ENCODE results near the gene ZCCHC12. TPM values are rescaled to one million over a fixed set of nuclear protein-coding genes. Genes with fewer than 3 reads are reported as not detected.

Gene ZCCHC12
- total RNA-seq (not detected), polyA plus RNA-seq (not detected)

- Mint-ChIP-seq H3K36me3 (no peaks in the 10 kb centered on the region), H3K4me1 (peaks cover 7 to 24% (median 14%) of the 10 kb centered on the region in 4 donors), H3K9me3 (no peaks in the 10 kb centered on the region), H3K4me3 (peak within 1 kb of the TSS; percentile 67 to 89 (median 81)), H3K27ac (peak within 1 kb of the TSS in 1 of 7 donors; percentile 52), H3K27me3 (peaks cover 15 to 40% of the 10 kb centered on the region in 2 donors)
- peak; percentile 23 to 55 (median 28) for DNase-seq
- Histone ChIP-seq H3K4me1 (ENCODE audit: insufficient read depth, low read length) (peaks cover 17% of the 10 kb centered on the region), H3K27ac (ENCODE audit: low read depth, low read length) (no peak within 1 kb of the TSS), H3K4me3 (ENCODE audit: low read length in 2 of 2) (no peak within 1 kb of the TSS), H3K27me3 (ENCODE audit: insufficient read depth, low read length) (peaks cover 11% of the 10 kb centered on the region), H3K36me3 (ENCODE audit: insufficient read depth, low read length) (no peaks in the 10 kb centered on the region), H3K9me3 (ENCODE audit: control insufficient read depth in 1 of 2, low read length in 2 of 2) (no peaks in the 10 kb centered on the region)
- ChIA-PET CTCF (ENCODE audit: partially characterized antibody) (interaction anchor here (1.2 to 2.3 kb wide), 2 partner anchors 16 kb away, joined by 5 to 6 read pairs; no protein-coding TSS in a partner anchor), POLR2A (ENCODE audit: partially characterized antibody) (no interaction called here)
- intact Hi-C loops (cut with micrococcal nuclease) = no loop called here
These were observed at the start of gene ZCCHC12 for GRCh38 chrX:118823263-118824172. Gene ZCCHC12, plus strand, starts transcription at chrX:118823824. Its CDS starts 1,421 bp downstream, at chrX:118825245.

GRCh38 chrX:118779581-118779980, 44.0 kb upstream of the ZCCHC12 start:
- H3K27me3 ChIP-seq (ENCODE audit: insufficient read depth, low read length) = no peaks in the 10 kb centered on the region
- H3K4me3 ChIP-seq (ENCODE audit: low read length in 2 of 2) = no peak overlapping the region
- no peaks in the 10 kb centered on the region for H3K9me3 ChIP-seq (ENCODE audit: control insufficient read depth in 1 of 2, low read length in 2 of 2)
- H3K27me3 Mint-ChIP-seq = peaks cover 5% of the 10 kb centered on the region in 2 donors
- H3K4me3 Mint-ChIP-seq = no peak overlapping the region
- H3K9me3 Mint-ChIP-seq = no peaks in the 10 kb centered on the region
- H3K36me3 Mint-ChIP-seq = no peaks in the 10 kb centered on the region
- no peak overlapping the region for H3K27ac ChIP-seq (ENCODE audit: low read depth, low read length)
- ChIA-PET POLR2A (ENCODE audit: partially characterized antibody) (no interaction called here), CTCF (ENCODE audit: partially characterized antibody) (no interaction called here)
- intact Hi-C loops (cut with micrococcal nuclease) = no loop called here
- no peaks in the 10 kb centered on the region for H3K36me3 ChIP-seq (ENCODE audit: insufficient read depth, low read length)
- no peak overlapping the region for H3K27ac Mint-ChIP-seq
- H3K4me1 ChIP-seq (ENCODE audit: insufficient read depth, low read length) = no peaks in the 10 kb centered on the region
- H3K4me1 Mint-ChIP-seq = no peaks in the 10 kb centered on the region
- no peak for DNase-seq

- H3K27me3 ChIP-seq (ENCODE audit: insufficient read depth, low read length) = no peaks in the 10 kb centered on the region
- Mint-ChIP-seq H3K27me3 (peaks cover 4 to 5% of the 10 kb centered on the region in 2 donors), H3K9me3 (no peaks in the 10 kb centered on the region), H3K36me3 (no peaks in the 10 kb centered on the region), H3K27ac (no peak overlapping the region), H3K4me3 (no peak overlapping the region), H3K4me1 (no peaks in the 10 kb centered on the region)
- intact Hi-C loops (cut with micrococcal nuclease) = no loop called here
- ChIA-PET POLR2A (ENCODE audit: partially characterized antibody) (no interaction called here), CTCF (ENCODE audit: partially characterized antibody) (no interaction called here)
- DNase-seq = no peak
- no peak overlapping the region for H3K27ac ChIP-seq (ENCODE audit: low read depth, low read length)
- H3K4me1 ChIP-seq (ENCODE audit: insufficient read depth, low read length) = no peaks in the 10 kb centered on the region
- H3K36me3 ChIP-seq (ENCODE audit: insufficient read depth, low read length) = no peaks in the 10 kb centered on the region
- H3K4me3 ChIP-seq (ENCODE audit: low read length in 2 of 2) = no peak overlapping the region
- H3K9me3 ChIP-seq (ENCODE audit: control insufficient read depth in 1 of 2, low read length in 2 of 2) = no peaks in the 10 kb centered on the region
These were observed 43.1 kb upstream of the ZCCHC12 start for GRCh38 chrX:118780509-118780908.

GRCh38 chrX:118780911-118781310, 42.7 kb upstream of the ZCCHC12 start:
- ChIA-PET POLR2A (ENCODE audit: partially characterized antibody) (no interaction called here), CTCF (ENCODE audit: partially characterized antibody) (no interaction called here)
- Mint-ChIP-seq H3K4me1 (no peaks in the 10 kb centered on the region), H3K36me3 (no peaks in the 10 kb centered on the region), H3K4me3 (no peak overlapping the region), H3K9me3 (no peaks in the 10 kb centered on the region), H3K27me3 (peaks cover 4 to 5% of the 10 kb centered on the region in 2 donors), H3K27ac (no peak overlapping the region)
- no peak for DNase-seq
- H3K27ac ChIP-seq (ENCODE audit: low read depth, low read length) = no peak overlapping the region
- H3K36me3 ChIP-seq (ENCODE audit: insufficient read depth, low read length) = no peaks in the 10 kb centered on the region
- H3K9me3 ChIP-seq (ENCODE audit: control insufficient read depth in 1 of 2, low read length in 2 of 2) = no peaks in the 10 kb centered on the region
- no peaks in the 10 kb centered on the region for H3K27me3 ChIP-seq (ENCODE audit: insufficient read depth, low read length)
- H3K4me3 ChIP-seq (ENCODE audit: low read length in 2 of 2) = no peak overlapping the region
- intact Hi-C loops (cut with micrococcal nuclease) = no loop called here
- no peaks in the 10 kb centered on the region for H3K4me1 ChIP-seq (ENCODE audit: insufficient read depth, low read length)

GRCh38 chrX:118795528-118796280, 27.9 kb upstream of the ZCCHC12 start:
- no peaks in the 10 kb centered on the region for H3K9me3 Mint-ChIP-seq
- H3K27me3 Mint-ChIP-seq = peaks cover 3% of the 10 kb centered on the region in 2 donors
- Histone ChIP-seq H3K27ac (ENCODE audit: low read depth, low read length) (no peak overlapping the region), H3K27me3 (ENCODE audit: insufficient read depth, low read length) (no peaks in the 10 kb centered on the region), H3K4me1 (ENCODE audit: insufficient read depth, low read length) (no peaks in the 10 kb centered on the region), H3K36me3 (ENCODE audit: insufficient read depth, low read length) (no peaks in the 10 kb centered on the region), H3K9me3 (ENCODE audit: control insufficient read depth in 1 of 2, low read length in 2 of 2) (no peaks in the 10 kb centered on the region), H3K4me3 (ENCODE audit: low read length in 2 of 2) (no peak overlapping the region)
- CTCF ChIA-PET (ENCODE audit: partially characterized antibody) = no interaction called here
- no peaks in the 10 kb centered on the region for H3K36me3 Mint-ChIP-seq
- no peak overlapping the region for H3K4me3 Mint-ChIP-seq
- intact Hi-C loops (cut with micrococcal nuclease) = no loop called here
- POLR2A ChIA-PET (ENCODE audit: partially characterized antibody) = no interaction called here
- DNase-seq = no peak
- no peak overlapping the region for H3K27ac Mint-ChIP-seq
- no peaks in the 10 kb centered on the region for H3K4me1 Mint-ChIP-seq

- no peaks in the 10 kb centered on the region for H3K9me3 ChIP-seq (ENCODE audit: control insufficient read depth in 1 of 2, low read length in 2 of 2)
- no peaks in the 10 kb centered on the region for H3K36me3 ChIP-seq (ENCODE audit: insufficient read depth, low read length)
- no peak overlapping the region for H3K4me3 Mint-ChIP-seq
- H3K27me3 Mint-ChIP-seq = peaks cover 4 to 6% of the 10 kb centered on the region in 2 donors
- no peaks in the 10 kb centered on the region for H3K27me3 ChIP-seq (ENCODE audit: insufficient read depth, low read length)
- H3K4me1 Mint-ChIP-seq = no peaks in the 10 kb centered on the region
- no peak overlapping the region for H3K27ac ChIP-seq (ENCODE audit: low read depth, low read length)
- H3K9me3 Mint-ChIP-seq = no peaks in the 10 kb centered on the region
- no peaks in the 10 kb centered on the region for H3K36me3 Mint-ChIP-seq
- POLR2A ChIA-PET (ENCODE audit: partially characterized antibody) = no interaction called here
- intact Hi-C loops (cut with micrococcal nuclease) = no loop called here
- H3K4me1 ChIP-seq (ENCODE audit: insufficient read depth, low read length) = no peaks in the 10 kb centered on the region
- no peak for DNase-seq
- no peak overlapping the region for H3K4me3 ChIP-seq (ENCODE audit: low read length in 2 of 2)
- no peak overlapping the region for H3K27ac Mint-ChIP-seq
- CTCF ChIA-PET (ENCODE audit: partially characterized antibody) = interaction anchor here (1.1 kb wide), 1 partner anchor 28 kb away, joined by 3 read pairs; no protein-coding TSS in a partner anchor
These were observed 20.8 kb upstream of the ZCCHC12 start for GRCh38 chrX:118802857-118803256.
